GM21717 (cell line): Measurements from ENCODE around the gene DNAJC8.

ENCODE experiments used
- ATAC-seq: cut with Tn5 transposase; IDR thresholded peaks from one replicate; pipeline ENCODE4 v1.9.1; 2021; ENCODE audit warnings: mild to moderate bottlenecking, moderate library complexity; ENCODE audit not compliant: unreplicated experiment

DNAJC8 gene

GRCh38 chr1:28173980-28174297 is 58.9 kb downstream of the DNAJC8 start:
- no peak for ATAC-seq

DNA sequence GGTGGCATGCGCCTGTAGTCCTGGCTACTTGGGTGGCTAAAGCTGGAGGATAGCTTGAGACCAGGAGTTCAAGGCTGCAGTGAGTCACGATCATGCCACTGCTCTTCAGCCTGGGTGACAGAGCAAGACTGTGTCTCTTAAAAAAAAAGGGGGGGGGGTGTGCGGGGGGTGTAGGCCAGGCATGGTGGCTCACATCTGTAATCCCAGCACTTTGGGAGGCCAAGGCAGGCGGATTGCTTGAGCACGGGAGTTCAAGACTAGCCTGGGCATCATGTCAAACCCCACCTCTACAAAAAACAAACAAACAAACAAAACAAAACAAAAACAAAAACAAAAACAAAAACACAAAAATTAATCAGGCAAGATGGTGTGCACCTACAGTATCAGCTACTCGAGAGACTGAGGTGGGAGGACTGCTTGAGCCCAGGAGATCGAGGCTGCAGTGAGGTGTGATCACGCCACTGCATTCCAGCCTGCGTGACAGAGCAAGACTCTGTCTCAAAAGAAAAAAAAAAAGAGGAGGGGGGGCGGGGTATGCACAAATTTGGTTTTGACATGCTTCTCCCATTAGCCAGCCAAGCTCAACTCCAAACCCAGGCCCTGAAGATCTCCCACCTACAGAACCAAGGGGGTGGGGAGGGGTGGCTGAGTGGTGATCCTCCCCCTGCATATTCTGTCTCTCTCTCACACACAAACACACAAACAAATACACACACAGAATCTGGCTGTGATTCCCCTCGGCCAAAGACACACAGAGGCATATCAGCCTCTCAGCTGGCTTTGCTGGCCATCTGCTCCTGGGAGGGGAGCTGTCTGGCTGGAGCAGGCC is 59.5 kb downstream of the DNAJC8 start:
- no peak for ATAC-seq

DNA sequence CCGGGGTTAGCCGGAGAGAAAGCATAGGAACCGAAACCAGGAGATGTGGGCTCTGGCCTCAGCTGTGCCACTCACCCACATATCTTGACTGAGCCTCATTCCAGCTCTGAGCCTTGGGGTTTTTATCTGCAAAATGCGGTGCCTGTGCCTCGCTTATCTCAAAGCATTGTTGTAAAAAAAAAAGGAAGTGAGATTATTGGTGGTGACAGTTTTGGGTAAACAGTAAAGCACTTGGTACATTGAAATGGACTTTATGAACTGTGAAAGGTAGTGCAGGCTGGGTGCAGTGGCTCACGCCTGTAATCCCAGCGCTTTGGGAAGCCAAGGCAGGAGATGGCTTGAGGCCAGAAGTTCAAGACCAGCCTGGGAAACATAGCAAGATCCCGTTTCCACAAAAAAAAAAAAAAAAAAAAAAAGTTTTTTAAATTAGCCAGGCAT is 60.1 kb downstream of the DNAJC8 start:
- ATAC-seq: peak; percentile 60

- ATAC-seq: no peak
Observed at GRCh38 chr1:28171246-28171645, 61.6 kb downstream of the DNAJC8 start.

DNA sequence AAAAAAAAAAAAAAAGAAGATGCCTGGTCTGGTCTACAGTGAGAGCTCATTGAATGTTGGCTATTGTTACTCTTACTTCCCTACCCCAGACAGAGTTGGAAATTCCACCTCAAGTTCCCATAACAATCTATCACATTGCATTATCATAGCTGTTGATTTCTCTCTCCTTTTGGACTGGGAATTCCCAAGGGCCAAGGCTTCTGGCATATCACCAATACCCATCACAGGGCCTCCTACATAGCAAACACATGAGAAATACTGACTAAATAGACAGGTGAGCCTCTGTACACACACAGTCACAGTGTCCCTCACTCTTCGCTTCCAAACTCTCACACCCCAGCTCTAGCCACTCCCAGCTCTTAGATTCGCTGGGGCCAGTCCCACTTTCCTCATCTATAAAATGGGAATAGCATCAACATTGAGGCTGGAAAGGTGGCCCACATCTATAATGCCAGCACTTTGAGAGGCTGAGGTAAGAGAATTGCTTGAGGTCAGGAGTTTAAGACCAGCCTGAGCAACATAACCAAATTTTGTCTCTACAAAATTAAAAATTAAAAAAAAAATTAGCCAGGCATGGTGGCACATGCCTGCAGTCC is 62.7 kb downstream of the DNAJC8 start:
- no peak for ATAC-seq

- ATAC-seq: no peak
Observed at GRCh38 chr1:28163496-28164161, 69.2 kb downstream of the DNAJC8 start.

- ATAC-seq: no peak
Observed at GRCh38 chr1:28162151-28162550, 70.7 kb downstream of the DNAJC8 start.

DNA sequence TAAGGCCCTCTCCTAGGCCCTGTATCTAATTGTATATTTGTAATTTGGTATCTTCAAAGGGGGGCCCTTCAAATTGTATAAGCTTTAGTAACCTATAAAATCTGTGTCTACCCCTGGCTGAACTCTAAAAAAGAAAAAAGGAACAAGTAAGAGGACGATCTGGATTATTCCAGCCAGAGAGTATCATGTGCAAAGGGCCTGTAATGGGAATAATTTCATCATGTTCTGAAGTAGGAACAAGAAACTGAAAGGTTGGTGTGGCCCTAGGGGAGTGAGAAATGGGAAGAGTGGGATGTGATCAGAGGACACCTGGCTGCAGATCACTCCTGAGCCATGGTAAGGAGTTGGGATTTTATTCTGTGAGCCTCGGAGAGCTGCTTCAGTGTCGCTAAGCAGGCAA is 71.1 kb downstream of the DNAJC8 start:
- no peak for ATAC-seq

- no peak for ATAC-seq
Observed at GRCh38 chr1:28160782-28161266, 72.0 kb downstream of the DNAJC8 start.

DNA sequence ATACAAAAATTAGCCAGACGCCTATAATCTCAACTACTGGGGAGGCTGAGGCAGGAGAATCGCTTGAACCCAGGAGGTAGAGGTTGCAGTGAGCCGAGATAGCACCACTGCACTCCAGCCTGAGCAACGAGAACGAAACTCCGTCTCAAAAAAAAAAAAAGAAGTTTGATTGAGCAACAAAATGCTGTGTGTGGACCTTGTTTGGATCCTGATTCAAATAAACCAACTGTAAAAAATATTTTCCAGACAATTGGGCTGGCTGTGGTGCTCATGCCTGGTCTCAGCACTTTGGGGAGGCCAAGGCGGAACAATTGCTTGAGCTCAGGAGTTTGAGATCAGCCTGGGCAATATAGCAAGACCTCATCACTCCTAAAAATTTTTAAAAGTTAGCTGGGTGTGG is 73.1 kb downstream of the DNAJC8 start:
- ATAC-seq: no peak

GRCh38 chr1:28159243-28159642 is 73.6 kb downstream of the DNAJC8 start:
- no peak for ATAC-seq

GRCh38 chr1:28157894-28158293 is 74.9 kb downstream of the DNAJC8 start:
- ATAC-seq: no peak

- ATAC-seq: no peak
Observed at GRCh38 chr1:28156821-28157220, 76.0 kb downstream of the DNAJC8 start.

DNA sequence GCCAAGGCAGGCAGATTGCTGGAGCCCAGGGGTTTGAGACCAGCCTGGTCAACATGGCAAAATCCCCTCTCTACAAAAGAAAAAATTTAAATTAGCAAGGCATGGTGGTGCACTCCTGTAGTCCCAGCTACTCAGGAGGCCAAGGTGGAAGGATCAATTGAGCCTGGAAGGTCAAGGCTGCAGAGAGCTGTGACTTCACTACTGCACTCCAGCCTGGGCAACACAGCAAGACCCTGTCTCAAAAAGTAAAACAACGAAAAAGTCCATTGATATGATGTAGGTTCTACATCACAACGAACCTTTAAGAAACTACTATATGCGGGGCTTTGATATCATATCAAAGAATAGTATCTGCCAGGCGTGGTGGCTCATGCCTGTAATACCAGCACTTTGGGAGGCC is 77.2 kb downstream of the DNAJC8 start:
- ATAC-seq: no peak

GRCh38 chr1:28154078-28154594 is 78.7 kb downstream of the DNAJC8 start:
- ATAC-seq: no peak
